Stimulated activated CD8-positive, alpha-beta memory T cell treated with anti-CD3 and anti-CD28 coated beads, Interleukin-15, amount 100 ng/mL, for 1 hour (primary cell): Measurements from ENCODE around the gene ATXN1.

Source experiments
- DNase-seq: peaks from one replicate; pipeline ENCODE4 v3.0.0-alpha.2; 2020; ENCODE audit warnings: low read depth

The ATXN1 gene

DNA sequence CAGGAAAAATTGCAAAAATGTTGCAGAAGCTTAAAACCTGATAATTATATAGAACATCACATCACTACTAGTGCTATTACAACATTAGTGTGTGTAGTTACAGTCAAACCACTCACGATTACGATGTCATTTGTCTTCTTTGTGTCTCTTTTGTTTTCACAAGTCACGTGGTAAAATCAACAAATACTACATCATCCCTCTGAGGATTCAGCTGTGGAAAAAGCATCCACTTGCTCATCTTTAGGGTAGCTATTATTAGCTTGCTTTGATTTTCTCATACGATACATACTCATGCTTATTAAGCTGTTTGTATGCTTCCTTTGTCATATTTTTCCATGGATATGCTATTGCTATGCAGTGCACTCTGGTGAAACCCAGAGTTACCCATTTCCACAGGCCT lies 22.2 kb upstream of the ATXN1 start:
- no peak for DNase-seq

DNA sequence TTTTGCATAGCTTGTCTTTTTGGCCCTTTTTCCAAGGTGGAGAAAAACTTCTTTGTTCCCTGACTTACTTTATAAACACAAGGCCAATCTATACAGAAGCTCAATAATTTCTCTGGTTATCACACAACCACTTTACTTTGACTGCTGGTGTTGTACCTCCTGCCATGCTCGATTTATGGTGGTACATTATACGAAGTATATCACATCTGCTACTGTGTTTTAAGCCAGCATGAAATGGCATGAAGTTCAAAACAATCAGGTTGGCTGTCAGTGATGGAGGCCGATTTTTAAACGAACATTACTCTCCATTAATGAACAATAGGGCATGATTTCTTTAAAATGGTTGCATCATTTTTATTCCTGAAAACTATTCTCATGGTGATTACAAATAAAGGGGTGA lies 21.0 kb upstream of the ATXN1 start:
- DNase-seq = no peak

DNA sequence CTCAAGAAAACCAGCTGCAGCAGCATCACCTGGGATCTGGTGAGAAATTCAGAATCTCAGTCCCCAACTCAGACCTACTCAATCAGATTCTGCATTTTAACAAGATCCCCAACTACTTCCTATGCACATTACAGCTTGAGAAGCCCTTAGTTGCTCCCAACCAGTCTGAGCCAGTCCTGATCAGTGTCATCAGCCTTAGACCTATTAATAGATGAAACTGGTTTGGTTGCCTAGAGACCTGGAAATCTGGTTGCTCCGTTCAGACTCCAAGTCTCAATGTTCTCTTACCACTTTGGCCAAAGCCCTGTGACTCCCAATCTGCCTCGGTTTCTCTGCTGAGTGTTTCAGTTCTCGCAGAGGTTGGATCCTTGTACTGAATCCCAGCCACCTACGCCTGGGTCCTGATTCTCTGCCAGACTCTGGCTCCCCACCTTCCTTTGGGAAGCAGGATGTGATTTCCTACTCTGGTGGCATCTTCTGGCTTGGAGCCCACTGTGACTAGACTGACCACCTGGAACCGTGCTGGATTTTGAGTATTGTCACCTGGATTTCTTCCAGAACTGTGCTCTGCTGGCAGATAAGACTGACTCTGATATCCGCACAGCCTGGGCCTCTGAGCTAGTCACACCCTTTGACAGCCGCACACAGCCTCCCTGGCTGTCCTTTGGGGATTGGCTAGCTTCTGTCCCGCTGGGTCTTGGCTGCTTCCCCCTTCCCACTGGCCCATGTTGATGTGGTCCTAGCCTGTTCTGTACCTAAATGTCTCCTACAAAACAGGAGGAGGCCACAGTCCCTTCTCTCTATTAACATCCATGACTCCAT lies 20.3 kb upstream of the ATXN1 start:
- no peak for DNase-seq

DNA sequence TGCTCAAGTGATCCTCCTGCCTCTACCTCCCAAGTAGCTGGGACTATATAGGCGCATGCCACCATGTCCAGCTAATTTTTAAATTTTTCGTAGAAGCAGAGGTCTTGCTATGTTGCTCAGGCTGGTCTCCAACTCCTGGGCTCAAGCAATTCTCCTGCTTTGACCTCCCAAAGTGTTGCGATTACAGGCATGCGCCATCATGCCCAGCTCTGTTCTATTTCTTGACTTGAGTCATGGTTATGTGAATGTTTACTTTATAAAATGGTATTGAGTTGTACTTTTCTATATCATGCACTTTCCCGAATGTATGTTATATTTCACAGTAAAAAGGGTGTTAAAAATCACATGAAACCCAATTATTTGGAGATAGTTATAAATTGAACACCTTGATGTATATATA lies 17.3 kb upstream of the ATXN1 start:
- DNase-seq = no peak

DNA sequence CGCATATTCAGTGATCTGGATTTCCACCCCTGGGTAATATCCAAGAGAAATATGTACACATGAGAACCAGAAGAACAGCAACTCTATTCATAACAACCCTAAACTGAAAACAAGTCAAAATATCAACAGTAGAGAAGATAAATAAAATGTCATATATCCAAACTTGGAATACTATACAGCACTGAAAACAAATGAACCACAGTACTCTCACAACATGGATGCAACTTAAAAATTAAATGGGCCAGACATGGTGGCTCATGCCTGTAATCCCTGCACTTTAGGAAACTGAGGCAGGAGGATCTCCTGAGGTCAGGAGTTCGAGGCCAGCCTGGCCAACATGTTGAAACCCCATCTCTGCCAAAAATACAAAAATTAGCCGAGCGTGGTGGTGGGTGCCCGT lies 16.5 kb upstream of the ATXN1 start:
- no peak for DNase-seq

DNA sequence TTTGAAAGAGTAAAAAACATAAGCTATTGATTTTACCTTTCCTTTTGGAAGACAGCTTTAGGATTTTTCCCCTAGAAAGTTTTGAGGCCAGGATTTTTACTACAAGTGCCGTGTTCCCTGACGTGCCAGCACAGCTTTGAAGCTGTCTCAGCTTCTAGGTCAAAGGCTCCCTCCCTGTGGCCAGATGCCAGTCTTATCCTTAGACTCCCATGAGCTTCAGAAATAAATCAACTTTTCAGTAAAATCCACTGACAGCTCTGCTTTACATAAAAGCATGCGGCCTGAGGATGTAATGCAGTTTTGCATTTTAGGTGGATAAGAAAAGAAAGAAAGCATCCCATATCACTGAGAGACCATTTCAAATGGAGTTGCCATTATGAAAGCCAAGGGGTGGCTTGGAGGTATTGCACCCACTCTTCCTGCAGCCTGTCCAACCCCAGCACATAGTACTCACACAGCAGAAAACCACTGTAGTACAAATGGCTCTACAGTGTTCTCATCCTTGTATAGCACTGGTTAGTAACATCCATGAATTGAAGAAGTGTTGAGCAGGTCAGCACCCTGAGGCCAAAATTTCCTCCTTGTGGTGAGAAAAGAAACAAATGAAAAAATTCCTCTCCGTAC lies 15.2 kb upstream of the ATXN1 start:
- DNase-seq = no peak

DNA sequence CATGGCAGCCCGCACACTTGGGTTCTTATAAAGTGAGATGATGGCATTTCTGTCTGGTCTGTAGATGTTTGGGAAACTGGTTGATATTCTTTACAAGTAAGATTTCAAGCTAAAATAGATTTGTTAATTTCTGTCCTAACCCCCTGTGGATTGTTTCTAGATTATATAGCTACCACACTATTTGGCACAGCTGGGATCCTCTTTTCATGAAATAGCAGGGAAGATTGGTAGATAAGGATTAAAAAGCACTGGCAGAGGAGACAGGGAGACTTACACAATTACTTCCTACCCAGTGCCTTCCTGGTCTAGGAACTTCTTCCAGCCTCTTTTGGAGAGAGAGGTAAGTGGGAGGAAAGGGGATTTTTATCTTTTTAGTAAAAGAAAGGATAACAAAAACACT lies 13.2 kb upstream of the ATXN1 start:
- DNase-seq = no peak

DNA sequence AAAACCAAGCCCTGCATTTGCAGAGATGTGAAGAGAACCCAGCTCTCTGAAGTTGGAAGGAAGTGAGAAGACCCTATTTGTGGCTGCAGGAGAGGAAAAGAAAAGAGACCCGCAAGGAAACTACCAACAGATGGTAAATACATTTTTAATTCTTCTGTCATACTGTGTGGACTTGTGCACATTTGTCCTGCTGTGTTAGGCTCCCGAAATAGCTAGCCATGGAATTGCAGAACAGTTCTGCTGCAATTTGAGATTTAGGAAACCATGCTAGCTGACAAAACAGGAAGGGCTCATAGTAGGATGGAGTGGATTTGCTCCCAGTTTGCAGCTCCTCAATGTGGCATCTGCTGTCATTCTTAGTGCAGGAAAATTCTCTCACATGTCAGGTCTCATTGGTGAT lies 12.1 kb upstream of the ATXN1 start:
- no peak for DNase-seq

DNA sequence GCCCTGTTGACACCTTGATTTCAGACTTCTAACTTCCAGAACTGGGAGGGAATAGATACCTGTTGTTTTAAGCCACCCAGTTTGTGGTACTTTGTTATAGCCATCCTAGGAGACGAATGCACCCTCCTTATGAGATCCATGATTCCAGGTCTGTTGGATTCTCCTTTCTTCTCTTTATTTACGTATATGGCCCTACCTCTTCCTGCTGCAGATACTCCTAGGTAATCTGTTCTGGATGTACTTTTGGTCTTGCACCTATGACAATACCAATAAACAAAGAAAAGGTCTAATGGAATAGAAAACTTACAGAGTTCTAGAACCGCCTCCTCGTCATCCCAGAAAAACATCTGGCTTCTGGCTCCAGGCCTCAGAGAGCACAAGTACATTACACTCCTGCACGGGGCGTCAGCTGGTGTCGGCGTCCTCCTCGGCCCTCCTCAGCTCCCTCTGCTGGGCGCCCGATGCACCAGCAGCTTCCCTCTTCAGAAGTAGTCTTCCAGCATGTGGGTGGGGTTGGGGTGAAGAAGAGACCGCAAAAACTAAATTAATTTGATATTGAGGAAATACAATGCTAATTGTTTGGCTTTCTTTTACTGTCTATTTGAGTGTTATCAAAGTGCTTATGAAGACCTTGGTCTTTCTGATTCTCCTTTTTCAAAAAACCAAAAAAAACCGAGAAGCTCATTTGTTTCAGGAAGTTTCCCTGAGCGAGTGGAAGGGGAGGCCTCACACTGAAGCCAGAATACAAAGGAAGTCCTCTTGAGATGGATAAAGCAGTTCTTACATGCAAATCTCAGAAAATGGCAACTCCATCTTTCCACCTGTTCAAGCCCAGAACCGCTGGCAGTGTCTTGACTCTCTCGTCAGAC lies 9.7 kb upstream of the ATXN1 start:
- DNase-seq = peak; percentile 60

DNA sequence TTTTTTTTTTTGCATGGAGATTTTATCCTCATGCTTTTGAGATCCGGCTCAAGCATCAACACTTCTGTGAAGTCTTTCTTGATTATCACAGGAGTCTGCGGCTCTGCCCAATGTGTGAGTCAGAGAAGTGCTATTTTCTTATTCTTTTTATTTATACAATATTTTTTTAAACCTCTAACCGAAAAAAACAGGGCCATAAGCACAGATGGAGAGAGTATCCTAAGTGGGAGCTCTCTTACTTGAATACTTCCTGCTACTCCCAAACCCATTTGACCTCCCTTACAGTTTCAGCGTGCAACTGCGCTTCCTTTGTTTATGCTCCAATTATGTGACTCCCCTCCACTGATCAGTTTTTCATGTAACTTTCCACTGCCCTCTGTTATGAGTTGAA lies 8.7 kb upstream of the ATXN1 start:
- no peak for DNase-seq

DNA sequence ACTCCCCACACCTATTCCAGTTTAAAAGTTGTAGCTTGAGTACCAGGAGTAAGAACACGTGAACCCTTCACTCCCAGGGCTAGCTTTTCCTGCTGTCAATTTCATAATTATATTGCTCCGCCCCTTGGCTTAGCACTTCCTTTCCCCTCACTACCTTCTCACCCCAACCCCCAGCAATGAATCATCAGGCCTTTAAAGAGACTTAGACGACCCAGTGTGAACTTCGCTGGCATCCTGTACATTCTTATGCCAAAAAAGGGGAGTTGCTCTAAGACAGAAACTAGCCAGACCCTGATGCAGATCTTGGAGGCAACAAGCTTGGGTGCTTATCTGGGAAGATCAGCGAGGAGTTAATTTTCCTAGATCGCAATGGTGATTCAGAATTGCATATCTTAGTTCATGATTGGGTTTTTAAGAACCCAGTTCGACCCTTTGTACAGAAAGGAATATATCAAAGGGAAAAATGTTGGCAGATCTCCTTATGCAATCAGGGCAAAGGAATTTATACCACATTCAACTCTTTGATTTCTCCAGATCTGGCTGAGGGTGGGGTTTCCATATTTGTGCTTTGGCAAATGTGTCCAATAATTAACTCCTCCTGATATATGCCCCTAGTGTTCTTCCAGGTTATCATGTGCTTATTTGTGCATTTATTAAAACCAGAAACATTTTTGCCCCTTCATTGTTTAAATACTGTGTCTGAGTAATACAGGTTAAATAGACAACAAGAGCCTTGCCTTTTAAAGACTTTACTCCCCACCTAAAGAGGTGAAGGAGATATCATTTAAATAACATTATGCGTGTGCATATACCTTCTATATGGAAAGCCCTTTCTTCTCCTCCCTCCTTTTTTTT lies 8.1 kb upstream of the ATXN1 start:
- peak; percentile 40 for DNase-seq

DNA sequence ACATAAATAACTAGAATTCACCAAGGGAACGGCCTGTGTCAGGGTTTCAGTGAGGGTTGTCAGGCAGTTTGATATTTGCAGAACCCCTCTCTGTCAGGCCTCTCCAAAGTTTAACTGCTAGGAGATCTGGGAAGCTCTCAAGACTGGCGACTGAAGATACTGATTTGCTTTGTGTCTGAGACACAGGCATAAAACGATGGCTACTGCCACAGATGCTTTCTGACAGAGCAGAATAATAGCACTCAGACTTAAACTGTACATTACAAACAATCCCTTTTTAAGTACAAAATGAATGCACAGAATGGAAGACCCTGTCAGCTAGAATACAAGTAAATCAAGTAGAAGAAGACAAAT lies 7.2 kb upstream of the ATXN1 start:
- no peak for DNase-seq

DNA sequence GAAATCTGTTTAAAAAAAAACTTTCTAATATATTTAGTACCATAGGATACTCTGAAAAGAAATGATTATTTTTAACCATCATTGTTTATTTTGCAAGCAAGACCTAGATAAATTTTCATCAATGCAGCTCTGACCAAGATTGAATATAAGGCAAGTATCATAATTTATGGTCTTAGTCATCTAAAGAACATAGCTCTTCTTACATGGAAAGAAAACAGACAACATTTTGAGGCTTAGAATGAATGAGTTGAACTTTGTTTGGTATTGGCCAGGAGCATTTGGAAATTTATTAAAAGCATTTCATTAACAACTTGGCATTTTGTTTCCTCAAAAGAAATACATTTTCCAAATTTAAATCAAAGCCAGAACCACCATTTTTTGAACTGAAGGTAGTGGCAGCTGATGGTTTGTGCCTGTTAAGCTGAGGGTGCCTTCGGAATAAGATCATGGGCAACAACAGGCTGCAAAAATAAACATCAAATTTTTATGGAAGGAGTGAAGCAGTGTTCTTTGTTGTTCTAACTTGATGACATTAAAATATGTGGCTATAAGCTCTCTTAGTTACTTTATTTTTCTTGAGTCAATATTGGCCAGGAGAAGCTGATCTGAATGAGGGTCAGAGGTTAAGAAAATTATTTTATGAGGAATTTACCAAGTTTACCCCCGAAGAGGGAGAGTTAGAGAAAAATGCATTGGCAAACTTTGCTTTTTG lies 6.7 kb upstream of the ATXN1 start:
- no peak for DNase-seq

DNA sequence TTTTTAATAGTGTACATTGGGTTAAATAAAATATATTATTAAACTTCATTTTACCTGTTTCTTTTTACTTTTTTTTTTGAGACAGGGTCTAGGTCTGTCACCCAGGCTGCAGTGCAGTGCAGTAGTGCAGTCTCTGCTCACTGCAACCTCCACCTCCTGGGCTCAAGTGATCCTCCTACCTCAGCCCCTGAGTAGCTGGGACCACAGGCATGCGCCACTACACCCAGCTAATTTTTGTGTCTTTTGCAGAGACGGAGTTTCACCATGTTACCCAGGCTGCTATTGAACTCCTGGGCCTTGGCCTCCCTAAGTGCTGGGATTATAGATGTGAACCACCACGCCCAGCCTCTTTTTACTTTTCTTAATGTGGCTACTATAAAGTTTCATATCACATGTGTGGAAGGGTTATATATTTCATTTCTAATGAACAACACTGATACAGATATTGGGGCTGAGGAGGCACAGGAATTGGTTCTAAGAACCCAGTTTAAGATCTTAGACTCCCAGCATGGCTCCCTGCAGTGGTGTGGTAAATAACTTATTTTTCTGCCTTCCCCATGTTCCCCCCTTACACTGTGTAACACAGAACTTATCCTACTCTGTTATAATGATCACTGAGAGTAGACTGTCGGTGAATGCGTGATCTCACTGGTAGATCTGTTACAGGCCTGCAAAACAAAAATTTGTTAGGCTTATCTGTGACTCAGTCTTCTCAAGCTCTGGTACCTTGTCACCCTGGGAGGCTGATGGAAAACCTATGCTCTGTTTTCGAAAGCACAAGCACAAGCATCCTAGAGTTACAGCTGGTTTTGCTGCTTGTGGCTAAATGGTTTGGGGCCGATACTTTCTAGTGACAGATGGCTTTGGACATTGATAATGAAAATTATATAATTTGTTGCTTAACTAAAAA lies 5.8 kb upstream of the ATXN1 start:
- DNase-seq = no peak

DNA sequence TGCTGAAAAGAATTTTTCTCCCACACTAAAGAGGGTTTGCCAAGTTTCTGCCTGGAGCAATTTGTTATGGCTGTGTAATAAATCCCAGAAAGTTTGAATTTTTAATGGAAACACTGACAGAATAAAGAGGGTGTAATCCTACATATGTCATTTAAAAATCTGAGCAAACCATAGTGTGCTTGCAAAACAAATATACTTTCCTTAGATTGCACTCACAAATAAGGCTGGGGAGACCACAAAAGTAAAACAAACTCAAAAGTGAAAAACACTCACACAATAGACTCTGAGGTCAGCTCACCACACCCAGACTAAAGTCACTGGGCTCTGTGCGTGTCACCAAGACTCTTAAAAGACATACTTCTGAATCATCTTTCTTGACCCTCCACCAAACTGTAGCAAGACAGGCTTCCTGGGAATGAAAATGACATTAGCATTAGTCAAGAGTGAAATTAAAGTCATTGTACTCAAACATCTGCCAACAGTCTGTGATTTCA lies 4.8 kb upstream of the ATXN1 start:
- DNase-seq = no peak

DNA sequence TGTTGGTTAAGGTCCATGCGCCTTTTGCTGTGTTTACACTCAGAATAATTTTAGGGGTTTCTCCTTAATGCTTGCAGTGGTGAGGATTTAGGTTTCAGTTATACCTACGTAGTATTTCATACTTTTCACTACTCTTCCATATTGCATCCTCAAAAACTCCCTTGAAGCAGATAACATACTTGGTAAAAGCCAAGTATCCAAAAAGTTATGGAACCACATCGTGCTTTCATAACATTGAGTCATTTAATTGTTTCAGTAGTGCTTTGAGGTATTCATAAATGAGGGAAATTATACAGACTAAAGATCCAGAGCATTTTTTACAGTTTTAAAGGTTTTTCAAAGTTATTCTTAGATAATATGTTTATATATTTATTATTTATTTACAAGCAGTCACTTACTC lies 4.0 kb upstream of the ATXN1 start:
- DNase-seq = no peak

DNA sequence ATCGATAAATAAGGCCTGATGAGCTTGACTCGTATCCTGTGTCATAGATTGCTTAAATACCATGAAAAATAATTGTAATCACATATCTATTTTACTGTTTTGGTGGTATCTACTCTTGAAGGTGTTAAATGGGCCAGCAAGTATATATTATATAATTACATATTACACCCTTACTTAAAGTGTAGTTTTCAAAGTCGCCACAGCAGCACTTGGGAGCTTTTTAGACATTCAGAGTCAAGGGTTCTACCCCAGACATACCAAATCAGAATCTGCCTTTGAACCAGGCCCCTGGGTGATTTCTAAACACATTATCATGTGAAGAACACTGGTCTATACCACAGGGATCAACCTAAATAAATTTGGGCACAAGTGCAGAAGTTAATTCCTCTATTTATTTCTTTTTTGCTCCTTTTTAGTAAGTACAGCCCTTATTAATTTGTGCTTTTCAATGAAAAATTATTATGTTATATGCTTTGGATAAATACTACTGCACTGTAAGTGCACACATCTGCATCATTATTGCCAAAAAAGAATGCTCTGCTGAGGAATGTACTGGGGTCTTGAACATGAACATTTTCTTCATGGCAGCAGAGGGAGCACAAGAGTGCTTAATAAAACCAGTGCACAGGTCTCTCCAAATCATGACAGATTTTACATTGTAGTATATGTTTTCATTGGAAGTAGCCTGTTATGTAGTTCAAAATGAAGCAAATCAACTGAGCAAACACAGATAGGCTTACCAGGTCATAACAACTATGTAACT lies 3.1 kb upstream of the ATXN1 start:
- DNase-seq = no peak

DNA sequence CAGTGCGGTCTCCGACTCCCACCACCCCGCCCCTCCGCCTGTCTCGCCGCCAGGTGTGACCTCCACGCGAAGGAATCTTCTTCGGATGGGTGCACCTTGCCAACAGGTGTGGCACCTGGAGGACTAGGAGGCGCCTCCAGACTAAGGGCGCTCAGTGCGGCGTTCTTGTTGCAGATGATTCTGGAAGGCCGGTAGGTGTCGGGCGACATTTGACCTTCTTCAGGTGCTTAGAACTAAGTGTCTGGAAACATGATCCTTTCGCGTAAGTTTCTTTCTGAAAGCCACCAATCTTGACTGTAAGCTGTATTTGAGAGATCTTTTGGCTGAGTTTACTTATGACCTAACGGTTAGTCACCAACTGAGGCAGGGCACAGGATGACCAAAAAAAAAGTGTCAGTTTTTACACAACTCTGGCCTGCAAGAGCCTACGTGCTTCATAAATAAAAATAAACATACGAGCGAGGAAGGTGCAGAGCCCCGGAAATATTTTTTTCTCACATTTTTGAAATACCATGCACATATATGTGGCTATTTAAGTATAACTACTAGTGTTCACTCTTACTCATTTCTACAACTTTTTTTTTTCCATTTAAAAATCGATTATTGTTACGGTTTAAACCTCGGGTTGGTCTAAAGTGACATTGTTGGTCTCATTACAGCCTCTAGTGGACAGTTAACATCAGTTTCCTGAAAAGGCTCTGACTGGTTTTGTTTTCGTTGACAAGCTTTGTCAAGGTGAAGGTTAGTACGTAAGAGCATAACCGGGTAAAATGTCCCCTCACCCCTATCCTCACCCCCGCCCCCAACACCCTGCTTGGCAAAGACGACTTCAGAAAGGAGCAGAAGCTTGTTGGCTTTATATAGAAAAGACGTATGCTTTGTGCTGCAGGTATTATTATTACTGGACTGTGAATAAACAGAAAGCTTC lies 1.6 kb upstream of the ATXN1 start:
- DNase-seq = peak; percentile 18

DNA sequence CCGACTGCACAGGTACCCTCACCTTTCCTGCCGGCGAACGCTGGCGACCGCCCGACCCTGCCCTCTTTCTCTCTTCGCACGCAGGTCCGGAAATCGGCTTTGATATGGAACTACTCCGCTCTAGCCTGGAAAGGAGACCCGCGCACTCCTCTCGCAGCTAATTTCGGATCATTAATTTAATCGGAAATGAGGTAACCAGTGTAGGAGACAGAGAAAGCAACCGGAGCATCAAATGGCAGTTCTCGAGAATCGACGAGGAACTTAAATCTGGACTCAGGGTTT lies 949 bp upstream of the ATXN1 start:
- no peak for DNase-seq
